ENCODE measurements around the gene CACNG5.

CACNG5 gene

DNA sequence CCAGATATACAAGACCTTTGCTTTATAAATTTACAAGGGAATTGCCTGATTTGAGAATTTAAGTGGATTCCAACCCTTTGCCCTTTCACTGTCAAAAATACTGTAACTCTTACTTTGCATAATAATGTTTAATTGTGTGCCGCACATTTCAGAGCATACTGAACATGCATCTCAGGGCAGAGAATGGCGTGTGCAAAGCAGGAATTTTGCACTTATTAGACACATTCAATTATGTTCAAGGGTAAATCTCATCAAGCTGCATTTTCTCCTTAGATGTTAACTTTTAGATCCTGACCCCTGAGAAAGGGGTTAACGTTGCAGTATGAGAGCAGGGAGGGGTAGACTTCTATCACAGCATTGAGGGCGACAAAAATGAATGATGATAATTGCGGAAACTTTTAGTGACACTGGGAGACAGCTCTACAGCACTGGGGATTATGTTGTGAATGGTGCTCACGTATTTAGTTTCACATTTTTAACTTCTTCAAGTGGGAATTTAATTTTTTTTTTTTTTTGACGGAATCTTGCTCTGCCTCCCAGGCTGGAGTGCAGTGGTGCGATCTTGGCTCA, 75.0 kb downstream of the CACNG5 start:
- DNase-seq: no peak

DNA sequence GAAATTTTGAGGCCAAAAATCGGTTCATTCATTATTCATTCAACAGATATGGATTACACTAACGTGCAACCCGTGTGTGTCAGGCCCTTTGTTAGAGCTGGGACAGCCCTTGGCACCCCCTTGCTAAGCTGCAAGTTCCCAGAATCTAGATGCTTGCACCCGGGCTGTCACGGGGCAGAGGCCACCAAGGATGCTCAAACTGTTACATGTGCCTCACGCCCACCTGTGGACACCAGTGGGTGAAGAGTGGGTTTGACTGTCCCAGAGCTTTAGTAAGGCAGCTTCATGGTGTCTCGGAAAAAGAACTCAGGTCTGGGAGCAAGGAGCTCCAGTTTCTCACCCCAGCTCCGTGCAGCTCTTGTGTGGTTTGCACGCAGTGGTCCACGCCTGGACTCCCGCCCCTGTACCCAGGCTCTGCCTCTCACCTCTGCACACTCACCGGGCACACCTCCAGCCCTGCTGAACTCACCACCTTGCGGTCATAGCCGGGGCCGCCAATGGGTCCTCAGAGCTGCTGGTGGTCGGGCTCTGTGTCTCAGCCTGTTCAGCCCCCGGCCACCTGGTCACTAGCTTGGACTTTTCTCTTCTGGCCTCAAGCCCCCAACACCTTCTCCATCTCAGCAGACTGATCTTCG, 75.9 kb downstream of the CACNG5 start:
- no peak for DNase-seq

GRCh38 chr17:66915204-66915611, 80.3 kb downstream of the CACNG5 start:
- DNase-seq: no peak

- DNase-seq: no peak
Measured at GRCh38 chr17:66915792-66916191, 80.9 kb downstream of the CACNG5 start.

DNA sequence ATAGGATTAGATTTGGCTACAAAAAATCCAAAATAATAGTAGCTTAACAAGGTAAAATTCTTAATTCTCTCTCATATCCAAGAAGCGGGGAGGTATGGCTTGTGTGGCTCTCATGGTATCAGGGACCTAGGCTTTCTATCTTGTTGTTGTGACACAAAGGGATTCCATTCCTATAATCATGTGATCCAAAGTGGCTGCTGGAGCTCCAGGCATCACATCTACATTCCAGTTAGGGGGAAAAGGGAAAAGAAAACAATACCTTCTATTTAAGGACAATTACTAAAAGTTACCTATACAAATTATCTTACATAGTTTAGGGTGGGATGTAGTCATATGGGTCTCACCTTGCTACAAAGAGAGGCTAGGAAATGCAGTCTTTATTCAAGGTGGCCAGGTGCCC, 82.0 kb downstream of the CACNG5 start:
- no peak for DNase-seq

GRCh38 chr17:66918896-66919295, 84.0 kb downstream of the CACNG5 start:
- DNase-seq: no peak

- DNase-seq: no peak
Measured at GRCh38 chr17:66920435-66920834, 85.5 kb downstream of the CACNG5 start.

DNA sequence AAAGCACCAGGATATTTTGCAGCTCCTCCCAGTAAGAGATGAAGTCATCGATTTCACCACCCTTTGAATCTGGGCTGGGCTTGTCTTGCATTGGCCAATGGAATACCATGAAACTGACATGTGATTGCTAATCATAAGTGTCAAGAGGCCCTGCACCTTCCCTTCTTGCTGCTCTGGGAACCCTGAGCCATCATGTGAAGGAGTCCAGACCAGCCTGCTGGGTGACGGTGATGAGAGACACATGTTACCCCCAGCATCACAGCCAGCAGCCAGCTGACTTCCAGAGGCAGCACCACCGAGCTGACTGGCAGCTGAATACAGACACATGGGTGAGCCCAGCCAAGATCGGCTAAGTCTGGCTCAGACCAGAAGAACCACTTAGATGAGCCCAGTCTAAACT, 86.0 kb downstream of the CACNG5 start:
- DNase-seq: no peak

DNA sequence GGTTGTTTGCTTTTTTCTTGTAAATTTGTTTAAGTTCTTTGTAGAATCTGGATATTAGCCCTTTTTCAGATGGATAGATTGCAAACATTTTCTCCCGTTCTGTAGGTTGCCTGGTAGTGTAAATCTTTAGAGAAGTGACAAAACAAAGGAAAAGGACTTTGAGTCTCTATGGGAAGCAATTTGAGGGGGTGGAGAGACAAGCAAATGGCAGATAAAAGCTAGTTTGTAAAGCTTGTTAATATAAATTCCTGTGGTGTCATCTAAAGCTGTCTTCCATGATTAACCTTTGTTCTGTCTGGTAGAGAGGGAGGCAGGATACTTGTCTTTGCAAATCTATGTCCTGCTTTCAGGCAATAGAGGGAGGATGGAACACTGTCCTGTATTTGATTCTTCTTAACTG, 89.0 kb downstream of the CACNG5 start:
- DNase-seq: no peak

- DNase-seq: no peak
Measured at GRCh38 chr17:66925811-66926500, 91.0 kb downstream of the CACNG5 start.

- no peak for DNase-seq
Measured at GRCh38 chr17:66928949-66929348, 94.0 kb downstream of the CACNG5 start.

DNA sequence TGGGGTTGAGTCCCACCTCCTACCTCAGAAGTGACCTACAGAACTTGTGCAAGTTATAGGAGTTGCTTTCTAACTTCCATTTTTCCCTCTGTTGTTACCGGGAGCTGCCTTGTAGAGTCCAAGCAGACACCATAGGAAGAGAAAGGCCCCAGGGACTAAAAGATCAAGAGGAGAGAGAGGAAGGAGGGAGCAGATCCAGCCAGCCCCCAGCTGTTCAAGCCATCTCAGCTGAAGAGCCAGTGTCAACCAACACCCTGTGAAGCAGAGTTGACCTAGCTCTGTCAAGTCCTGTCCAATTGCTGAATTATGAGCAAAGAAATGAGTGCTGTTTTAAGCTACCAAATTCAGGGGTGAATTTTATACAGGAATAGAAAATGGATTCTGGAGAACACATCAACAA, 94.7 kb downstream of the CACNG5 start:
- no peak for DNase-seq

- DNase-seq: no peak
Measured at GRCh38 chr17:66930933-66931332, 96.0 kb downstream of the CACNG5 start.

- no peak for DNase-seq
Measured at GRCh38 chr17:66932311-66932710, 97.4 kb downstream of the CACNG5 start.

DNA sequence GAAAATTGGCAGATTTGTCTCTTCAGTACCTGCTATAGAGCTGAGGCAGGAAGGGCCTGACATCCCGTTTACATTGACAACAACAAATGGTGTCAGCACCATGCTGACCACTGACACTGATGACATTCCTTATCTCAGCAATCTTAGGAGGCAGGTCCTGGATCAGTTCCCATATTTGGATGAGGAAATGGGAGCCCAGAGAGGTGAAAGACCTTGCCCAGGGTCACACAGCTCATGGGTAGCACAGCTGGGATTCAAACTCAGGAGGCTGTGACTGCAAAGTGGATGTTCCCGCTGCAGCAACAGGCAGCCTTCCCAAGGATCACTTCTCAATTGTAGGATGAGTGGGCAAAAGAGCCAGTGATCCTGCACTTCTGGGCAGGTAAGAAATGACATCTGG, 99.1 kb downstream of the CACNG5 start:
- no peak for DNase-seq
